GM19463 (cell line): Measurements from ENCODE around the gene FDX1.

ENCODE experiments used
- ATAC-seq: cut with Tn5 transposase; IDR thresholded peaks from one replicate; pipeline ENCODE4 v1.9.1; 2021; ENCODE audit warnings: mild to moderate bottlenecking, moderate library complexity; ENCODE audit not compliant: unreplicated experiment

FDX1 gene

DNA sequence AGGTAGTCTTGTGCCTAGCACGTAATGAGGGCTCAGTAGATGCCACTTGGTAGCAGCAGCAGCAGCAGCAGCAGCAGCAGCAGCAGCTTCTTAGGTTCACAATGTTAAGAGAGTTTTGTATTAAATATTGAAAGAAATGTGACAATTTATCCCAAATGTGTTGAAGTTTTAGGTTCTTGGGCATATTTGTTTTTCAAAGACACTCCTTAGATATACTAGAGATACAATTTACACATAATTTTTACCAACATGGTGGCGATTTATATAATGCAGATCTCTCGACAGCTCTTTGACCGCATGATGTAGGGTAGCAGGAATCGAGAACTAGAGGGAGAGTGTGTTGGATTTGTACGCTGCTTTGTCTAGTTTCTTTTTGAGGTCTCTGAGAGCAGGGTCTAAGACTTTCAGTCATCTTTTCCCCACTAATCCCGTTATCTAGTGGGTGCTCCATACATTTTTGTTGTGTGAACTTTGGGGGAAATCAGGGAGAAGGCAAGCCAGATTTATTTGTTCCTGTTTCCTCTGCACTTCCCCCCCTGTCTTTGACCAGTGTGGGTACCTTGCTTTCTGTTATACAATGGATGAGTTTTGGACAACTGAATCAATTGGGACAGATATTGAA, 1.4 kb downstream of the FDX1 start:
- ATAC-seq: no peak

DNA sequence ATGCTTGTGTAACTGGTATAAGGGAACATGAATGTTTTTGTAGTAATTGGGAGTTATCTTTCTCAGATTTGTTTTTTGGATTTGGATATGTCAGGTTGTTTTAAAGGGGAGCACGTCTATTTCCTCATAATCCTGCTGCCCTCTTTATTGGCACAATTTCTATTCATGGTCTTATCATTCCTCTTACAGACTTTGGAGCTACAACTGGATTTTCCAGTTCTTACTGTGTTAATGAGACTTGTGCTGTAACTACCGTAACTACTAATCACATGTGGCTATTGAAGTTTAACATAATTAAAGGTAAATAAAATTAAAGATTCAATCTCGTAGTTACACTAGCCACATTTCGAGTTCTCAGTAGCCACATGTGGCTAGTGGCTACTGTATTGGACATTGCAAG, 1.9 kb downstream of the FDX1 start:
- no peak for ATAC-seq

DNA sequence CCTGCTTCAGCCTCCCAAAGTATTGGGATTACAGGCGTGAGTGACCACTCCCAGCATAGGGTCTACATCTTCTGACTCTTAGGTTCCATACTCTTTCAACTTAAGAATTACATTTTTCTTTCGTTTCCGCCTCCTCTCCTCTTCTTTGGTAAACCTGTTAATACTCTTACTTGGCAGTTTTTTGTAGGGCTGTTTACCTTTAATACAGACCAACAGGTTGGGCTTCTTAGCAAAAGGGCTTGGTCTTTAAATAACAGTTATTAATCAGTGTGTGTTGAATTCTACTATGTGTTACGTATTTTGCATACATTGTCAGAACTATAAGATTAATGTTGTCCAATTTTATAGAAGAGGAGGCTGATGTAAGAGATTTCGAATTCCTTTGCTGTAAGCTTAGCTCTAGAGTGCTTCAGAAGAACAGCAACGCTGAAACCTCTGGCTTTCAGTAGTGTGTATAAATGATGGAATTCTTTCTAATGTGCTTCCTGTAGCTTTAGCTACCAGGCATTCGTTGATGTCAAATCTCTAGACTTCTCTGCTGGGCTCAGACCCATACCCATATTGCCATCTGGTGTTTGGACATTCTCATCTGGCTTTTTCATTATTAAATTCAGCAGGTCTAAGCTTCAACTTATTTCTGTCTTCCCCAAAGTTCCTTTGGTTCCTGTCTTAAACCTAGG, 3.1 kb downstream of the FDX1 start:
- no peak for ATAC-seq

GRCh38 chr11:110433393-110434333, 3.9 kb downstream of the FDX1 start:
- ATAC-seq: no peak

DNA sequence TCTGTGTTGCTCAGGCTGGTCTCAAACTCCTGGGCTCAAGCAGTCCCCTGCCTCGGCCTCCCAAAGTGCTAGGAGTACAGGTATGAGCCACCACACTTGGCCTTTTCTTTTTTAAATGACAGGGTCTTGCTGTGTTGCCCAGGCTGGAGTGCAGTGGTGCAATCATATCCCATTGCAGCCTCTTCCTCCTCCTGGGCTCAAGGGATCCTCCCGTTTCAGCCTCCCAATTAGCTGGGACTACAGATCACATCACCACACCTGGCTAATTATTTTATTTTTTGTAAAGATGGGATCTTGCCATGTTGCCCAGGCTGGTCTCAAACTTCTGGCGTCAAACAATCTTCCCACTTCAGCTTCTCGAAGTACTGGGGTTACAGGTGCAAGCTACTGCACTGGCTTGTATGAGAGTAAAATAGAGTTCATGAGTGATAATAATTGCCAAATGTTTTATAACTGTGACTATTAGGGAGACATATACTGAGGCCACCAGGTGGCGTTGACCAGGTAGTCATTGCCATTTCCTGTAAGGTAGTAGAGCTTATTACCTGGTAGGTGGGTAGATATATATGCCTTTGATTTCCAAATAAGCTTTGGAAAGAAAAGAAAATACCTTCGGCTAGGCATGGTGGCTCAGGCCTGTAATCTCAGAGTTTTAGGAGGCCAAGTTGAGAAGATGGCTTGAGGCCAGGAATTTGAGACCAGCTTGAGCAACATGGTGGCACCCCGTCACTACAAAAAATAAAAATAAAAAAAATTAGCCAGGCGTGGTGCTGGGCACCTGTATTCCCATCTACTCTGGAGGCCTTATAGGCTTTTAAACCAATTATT, 5.4 kb downstream of the FDX1 start:
- ATAC-seq: peak; percentile 9

DNA sequence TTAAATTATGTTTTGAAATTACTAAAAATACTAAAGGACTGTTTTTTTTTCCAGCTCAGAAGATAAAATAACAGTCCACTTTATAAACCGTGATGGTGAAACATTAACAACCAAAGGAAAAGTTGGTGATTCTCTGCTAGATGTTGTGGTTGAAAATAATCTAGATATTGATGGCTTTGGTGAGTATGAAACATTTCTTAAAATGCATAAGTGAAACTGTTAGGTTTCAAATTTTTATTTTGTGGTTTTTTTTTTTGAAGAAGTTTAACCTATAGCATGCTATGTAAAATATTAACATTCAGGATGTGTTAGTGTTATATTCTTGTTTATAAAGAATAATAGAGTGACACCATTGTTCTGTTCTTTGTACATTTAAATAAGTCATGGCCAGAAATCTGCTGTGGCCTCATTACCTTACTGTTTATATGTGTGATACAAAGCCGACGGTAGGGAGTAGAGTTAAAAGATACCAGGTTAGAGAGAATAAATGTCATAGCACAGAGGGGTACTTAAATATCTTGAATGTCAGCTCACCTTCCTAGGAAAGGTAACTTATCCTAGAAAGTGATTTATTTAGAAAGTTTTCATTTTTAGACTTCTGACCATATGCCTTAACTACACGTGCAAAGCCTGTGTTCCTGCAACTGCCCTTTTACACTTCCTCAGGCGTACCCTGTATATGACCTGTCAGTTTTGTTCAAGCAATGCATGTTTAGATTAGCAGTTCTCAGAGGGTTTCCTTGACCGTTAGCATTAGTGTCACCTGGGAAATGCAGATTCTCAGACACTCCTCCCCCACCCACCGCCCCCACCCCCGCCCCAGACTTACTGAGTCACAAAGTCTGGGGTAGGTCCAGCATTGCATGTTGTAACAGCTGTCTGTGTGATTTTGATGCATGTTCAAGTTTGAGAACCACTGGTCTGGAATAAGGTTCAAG, 6.3 kb downstream of the FDX1 start:
- peak; percentile 66 for ATAC-seq

GRCh38 chr11:110438017-110438416, 8.3 kb downstream of the FDX1 start:
- no peak for ATAC-seq

DNA sequence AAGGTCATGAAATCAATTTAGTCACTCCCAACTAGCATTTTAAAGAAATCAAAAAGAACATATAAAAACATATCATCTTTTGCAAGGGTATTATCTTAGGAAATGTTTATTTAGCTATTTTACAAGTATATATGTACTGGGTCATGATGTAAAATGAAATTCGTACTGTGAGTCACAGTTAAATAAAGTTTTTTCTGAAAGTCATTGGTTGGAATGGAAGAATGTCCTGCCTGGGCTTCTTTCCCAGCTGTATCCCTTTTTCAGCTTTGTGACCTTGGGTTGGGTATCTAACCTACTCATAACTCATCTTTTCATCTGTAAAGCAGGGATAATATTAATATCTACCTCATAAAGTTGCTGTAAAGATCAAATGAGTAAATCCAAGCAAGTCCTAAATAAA, 15.7 kb downstream of the FDX1 start:
- no peak for ATAC-seq

DNA sequence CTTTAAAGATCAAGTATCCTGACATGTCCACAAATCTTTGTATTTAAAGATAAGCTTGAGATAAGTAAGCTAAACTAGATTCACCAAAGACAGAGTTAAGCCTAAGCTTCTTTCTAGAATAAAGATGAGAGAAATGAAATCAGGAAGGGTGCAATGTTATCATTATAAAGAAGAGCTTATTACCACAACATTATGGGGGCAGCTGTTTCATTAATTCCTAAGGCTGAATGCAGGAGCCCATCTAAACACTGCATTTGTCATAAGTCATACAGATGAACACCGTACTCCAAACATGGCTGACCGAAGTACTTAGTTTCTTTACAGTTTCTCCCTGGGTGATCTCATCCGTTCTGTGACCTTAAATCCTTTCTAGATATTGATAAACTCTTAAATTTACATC, 16.3 kb downstream of the FDX1 start:
- no peak for ATAC-seq

DNA sequence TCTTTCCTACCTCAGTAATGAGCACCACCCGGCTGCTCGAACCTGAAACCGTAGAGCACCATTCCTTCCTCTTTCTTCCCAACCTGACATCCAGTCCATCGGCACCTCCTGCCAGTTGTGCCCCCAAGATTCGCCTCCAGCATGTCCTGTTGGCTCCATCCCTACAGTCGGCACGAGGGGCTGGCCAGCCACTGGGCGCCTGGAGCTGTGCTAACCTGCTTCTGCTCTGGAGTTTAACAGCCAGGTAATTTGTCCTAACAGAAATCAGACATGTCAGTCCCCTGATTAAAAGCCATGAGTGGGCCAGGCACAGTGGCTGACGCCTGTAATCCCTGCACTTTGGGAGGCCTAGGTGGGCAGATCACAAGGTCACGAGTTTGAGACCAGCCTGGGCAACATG, 16.8 kb downstream of the FDX1 start:
- ATAC-seq: no peak

DNA sequence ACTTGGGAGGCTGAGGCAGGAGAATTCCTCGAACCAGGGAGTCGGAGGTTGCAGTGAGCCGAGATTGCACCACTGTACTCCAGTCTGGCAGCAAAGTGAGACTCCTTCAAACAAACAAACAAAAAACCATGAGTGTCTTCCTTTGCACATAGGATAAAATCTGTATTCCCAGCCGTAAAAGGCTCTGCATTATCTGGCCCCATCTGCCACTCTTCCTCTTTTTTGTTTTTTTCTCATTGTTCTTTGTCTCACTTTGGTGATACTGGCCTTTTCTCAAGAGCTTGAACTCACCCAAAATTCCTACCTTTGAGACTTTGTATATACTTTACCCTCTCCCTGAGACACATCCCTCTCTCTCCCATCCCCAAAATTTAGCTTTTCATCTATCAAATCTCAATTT, 17.6 kb downstream of the FDX1 start:
- ATAC-seq: no peak

DNA sequence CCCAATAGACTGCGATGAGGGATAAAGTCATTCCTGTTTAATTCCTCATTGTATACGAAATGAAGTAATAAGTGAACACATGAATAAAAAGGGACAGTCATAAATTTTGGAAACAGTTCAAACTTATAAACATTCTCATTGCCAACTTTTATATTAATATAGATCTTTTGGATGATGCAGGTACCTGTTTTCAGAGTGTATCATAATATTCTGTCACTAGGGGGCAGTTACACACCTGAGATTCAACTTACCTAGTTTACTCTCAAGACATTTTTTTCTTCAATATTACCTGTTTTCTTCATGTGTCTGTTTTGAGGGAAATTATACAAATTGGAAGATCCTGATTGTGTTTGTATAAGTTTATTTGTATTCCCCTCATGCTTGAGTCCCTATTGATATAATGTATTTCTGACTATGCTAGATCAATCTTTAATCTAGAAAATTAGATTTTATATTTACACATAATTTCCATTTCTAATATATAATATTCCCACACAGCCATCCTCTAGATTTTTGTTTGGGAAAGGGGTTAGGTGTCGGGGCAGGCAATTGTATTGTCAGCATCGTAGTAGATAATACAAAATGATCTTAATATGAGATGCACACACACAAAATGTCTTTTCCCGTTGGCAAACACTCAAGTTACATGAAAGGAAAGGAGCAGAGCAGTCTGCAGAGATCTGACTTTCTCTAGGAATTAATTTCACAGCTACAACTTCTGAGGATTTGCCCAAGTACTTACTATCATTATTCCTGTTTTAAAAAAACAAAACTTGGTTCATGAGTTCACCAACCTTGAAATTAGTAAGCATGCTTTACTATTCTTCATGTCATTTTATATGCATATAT, 18.4 kb downstream of the FDX1 start:
- no peak for ATAC-seq

GRCh38 chr11:110450246-110450645, 20.5 kb downstream of the FDX1 start:
- no peak for ATAC-seq

- no peak for ATAC-seq
Observed at GRCh38 chr11:110452720-110453119, 23.0 kb downstream of the FDX1 start.

DNA sequence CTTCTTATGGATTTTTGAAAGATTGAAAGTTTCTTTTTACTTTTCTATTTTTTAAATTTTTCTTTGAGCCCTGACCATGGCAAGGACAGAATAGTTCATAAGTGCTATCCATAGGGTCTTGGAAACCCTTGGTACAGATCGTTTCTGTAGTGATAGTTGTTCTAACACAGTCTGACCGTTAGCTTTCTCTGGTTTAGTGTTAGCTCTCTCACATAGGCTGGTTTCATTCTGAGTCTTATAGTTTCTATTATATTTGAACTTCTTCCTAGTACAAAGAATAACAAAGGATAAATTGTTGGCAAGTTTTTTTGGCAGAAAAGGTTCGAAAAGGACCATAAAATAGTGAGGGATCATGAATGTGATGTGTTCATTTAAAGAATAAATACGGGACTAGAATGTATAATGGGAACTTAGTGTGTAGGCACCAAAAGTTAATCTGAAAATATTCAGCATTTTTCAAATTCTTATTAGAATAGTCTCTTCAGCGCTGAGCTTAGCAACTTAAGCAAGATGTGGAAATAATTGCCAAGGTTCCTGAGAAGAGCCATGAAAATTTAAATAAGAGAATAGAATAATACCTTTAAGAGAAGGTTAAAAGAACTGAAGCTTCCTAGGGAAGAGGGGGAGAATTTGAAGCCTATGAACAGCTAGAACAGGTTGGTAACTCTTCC, 24.1 kb downstream of the FDX1 start:
- peak; percentile 72 for ATAC-seq

DNA sequence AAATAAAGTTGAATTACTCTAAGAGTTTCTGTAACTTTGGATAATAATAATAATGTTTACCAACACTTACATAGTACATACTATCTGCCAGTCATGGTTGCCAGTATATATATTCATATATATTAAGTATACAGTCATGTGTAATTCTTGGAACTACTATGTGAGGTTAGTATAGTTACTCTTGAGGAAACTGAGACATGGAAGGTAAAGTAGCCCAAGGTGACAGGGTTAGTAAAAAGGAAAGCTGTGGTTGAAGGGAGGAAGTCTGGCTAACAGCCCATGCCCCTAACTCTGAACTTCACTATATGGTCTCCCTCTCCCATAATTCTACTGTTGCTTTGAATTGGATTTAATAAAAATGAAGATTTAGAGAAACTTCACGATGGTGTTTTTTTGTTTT, 24.9 kb downstream of the FDX1 start:
- no peak for ATAC-seq

DNA sequence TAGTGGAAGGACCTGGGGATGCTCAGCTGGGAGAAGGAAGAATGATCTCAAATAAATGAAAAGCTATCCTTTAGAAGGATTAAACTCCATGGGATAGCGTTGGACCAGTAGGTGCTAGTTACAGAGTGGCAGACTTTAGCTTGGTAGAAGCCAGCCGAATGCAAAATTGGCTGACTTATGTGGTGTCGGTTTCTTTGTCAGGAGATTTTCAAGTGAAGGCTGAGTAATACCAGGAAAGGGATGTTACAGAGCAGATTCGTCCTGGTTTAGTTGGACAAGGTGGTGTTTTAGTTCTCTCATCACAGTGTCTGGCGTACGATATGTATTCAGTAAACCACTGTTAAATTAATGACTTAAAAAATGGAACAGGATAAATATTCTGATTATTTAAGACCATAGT, 26.0 kb downstream of the FDX1 start:
- peak; percentile 68 for ATAC-seq

DNA sequence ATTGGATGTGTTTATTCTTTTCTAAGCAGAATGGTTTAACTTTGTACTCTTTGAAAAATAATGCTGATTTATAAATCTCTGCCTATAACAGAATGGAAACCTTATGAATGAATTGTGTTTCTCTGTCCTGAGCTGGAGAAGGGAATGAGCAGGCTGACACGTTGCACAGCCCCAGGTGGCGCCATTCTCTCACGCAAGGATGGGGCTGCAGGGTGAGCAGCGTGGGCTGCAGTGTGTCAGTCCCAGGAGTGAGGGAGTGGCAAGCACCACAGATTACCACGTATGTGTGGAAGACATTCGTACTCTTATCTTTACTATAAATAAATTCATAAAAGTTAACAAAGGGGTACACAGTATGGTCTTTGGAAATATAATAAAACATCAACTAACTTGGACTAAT, 33.4 kb downstream of the FDX1 start:
- ATAC-seq: peak; percentile 51
